Retinal pigment epithelial cell (primary cell): ENCODE results near the gene TAB2.

ENCODE experiments used
- DNase-seq: peaks from one replicate; pipeline ENCODE4 v3.0.0-alpha.2; 2010; ENCODE audit warnings: low read depth
- H3K4me3 ChIP-seq: 2 replicates; pipeline ENCODE4 v1.5.1; 2011; ENCODE audit warnings: mild to moderate bottlenecking, low read length, control low read depth, moderate library complexity
- TF ChIP-seq, protein P1 (sequence below): conservative IDR thresholded peaks from 2 replicates; pipeline ENCODE4 v1.5.1; 2011; ENCODE audit warnings: low read depth, low read length, control low read depth, inconsistent platforms

The TAB2 gene

DNA sequence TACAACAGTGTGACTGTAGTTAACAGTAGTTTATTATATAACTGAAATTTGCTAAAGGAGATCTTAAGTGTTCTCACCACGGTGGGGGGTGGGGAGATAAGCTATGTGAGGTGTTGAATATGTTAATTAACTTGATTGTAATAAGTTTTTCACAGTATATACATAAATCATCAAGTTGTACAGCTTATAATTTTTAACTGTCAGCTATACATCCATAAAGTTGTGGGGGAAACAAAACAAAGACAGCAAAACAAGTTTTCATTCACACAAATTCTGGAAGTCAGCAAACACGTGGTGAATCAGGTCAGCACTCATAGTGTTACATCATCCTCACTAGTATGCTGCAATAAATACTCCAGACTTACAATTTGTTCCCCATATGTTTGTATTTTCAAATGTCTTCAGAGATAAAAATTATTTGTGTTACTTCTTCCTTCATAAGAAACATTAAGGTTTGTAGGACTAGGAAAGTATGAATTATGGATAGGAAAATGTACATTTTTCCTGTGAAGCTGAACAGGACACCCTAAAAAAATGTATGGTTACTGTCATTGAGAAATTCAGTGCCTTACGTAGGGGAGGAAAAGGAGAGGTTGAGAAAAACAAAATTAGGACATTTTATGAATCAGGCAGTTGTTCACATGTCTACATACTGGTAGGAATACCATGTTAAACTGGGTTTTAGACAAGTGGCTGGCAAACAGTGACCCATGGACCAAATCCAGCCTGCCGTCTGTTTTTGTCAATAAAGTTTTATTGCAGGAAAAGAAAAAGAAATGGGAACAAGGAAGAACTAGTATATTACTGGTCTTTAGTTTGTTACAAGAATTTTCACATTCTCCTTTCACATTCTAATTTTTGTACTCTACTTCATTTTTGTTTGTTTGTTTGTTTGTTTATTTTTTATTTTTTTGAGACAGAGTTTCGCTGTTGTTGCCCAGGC lies 88.6 kb downstream of the TAB2 start:
- TF ChIP-seq, protein P1, sequence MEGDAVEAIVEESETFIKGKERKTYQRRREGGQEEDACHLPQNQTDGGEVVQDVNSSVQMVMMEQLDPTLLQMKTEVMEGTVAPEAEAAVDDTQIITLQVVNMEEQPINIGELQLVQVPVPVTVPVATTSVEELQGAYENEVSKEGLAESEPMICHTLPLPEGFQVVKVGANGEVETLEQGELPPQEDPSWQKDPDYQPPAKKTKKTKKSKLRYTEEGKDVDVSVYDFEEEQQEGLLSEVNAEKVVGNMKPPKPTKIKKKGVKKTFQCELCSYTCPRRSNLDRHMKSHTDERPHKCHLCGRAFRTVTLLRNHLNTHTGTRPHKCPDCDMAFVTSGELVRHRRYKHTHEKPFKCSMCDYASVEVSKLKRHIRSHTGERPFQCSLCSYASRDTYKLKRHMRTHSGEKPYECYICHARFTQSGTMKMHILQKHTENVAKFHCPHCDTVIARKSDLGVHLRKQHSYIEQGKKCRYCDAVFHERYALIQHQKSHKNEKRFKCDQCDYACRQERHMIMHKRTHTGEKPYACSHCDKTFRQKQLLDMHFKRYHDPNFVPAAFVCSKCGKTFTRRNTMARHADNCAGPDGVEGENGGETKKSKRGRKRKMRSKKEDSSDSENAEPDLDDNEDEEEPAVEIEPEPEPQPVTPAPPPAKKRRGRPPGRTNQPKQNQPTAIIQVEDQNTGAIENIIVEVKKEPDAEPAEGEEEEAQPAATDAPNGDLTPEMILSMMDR = no peak
- H3K4me3 ChIP-seq = no peak overlapping the region
- DNase-seq = no peak

DNA sequence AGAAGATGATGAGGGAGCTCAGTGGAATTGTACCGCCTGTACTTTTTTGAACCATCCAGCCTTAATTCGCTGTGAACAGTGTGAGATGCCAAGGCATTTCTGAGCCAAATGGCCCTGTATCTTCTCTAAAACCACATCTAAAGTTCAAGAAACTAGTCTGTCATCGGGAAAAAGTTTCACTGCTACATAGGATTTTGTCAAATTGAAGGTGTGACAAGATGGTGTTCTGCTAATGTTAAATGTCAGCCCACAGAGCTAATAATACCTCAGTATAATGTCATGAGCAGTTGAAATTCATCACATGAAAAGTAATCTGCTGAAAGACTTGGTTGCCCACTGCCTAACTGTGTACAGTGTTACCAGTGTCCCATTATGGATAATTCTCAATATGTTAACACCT lies 92.1 kb downstream of the TAB2 start:
- no peak for DNase-seq
- TF ChIP-seq, protein P1 = no peak
- H3K4me3 ChIP-seq = no peak overlapping the region

DNA sequence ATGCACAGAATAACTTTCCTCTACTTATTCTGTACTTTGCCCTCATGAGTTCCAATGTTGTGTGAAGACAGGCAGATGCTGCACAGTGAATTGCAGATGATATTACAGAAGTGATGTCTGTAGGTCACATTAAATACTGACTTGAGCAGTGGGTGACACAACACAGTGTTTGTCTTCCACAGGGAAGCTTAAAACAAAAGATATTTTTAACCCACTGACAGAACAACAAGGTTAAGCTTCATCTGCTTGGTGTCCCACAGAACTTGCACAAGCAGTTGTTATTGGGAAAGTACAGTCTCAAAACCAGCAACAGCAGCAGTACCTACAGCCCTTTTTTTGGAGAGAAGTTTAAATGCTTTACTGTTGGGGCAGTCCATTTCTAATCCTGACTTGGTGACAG lies 93.0 kb downstream of the TAB2 start:
- H3K4me3 ChIP-seq = no peak overlapping the region
- no peak for DNase-seq
- TF ChIP-seq, protein P1 = no peak

DNA sequence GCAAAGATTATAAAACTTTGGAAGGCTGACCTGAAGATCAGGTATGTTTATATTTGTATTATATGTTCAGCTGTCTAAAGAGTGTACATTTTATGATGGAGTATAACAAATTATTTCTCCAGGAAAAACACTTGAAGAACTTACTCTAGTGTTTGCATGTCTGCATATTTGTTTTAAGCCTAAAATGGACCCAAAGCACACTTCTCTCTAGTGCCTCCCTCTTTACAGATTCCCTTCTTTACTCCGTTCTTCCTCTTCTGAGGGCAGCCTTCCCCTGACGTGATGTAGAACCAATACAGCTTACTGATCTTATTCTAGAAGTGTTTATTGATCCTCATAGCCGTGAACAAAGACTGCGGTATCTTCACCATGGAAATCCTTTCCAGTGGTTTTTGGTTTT lies 96.5 kb downstream of the TAB2 start:
- H3K4me3 ChIP-seq = no peak overlapping the region
- TF ChIP-seq, protein P1 = no peak

DNA sequence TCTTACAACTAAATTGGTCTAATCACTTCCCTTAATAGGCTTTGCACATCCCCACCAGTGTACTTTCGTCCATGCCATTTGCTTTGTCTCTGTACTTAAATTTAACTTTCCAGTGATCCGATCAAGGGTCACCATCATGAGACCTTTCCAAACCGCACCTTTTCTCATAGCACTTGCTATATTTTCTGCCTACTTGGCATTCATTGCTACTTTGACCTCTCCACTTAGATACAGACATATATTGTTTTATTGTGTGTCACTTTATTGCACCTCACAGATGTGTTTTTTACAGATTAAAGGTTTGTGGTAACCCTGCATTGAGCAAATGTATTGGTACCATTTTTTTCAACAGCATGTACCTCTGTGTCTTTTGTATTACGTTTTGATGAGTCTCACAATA lies 97.3 kb downstream of the TAB2 start:
- TF ChIP-seq, protein P1 = no peak
- H3K4me3 ChIP-seq = no peak overlapping the region
- no peak for DNase-seq

More for the DNA sequence above, 96.5 kb downstream of the TAB2 start:
- no peak for DNase-seq

DNA sequence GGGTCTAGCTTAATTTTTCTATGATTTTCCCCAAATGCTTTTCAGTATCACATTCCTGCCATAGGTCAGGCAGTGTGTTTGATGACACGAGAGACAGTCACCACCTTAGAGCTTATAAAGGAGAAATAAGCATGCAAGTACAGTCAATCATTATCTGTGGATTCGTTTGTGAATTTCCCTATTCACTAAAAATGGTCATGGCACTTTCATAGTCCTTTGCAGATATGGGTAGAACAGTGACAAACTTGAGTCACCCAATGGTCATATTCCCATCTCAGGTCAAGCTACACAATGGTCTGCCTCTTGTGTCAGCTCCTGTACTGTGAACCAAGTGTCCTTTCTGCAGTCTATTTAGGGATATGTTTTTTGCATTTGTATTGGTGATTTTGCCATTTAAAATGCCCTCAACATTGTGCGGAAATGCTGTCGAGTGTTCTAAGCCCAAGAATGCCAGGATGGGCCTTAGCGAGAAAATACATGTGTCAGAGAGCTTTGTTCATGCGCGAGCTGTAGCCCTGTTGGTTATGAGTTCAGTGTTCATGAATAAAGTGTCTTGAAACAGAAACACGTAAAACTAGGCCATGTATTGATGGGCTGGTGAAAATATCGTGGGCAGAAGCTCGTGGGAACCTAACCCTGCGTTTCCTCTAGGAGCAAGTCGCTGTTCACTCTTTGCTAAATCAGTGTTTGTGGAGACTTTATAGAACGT lies 102.3 kb downstream of the TAB2 start:
- DNase-seq = no peak
- no peak overlapping the region for H3K4me3 ChIP-seq
- TF ChIP-seq, protein P1 = no peak
